Brain microvascular endothelial cell (primary cell): Measurements from ENCODE around the gene RAMP2.
"Not testable (repeated sequence)": the region's sequence is repeated elsewhere in the genome, so short reads cannot be mapped to it uniquely, and the experiment has no call there.

Source experiments
- DNase-seq: peaks from one replicate; pipeline ENCODE4 v3.0.0-alpha.2; 2020
- H3K27ac ChIP-seq: fragments of 250-450 bp; sonication (Bioruptor Pico); 2 replicates; pipeline ENCODE4 v1.5.1; 2020; ENCODE audit warnings: mild to moderate bottlenecking, moderate library complexity
- H3K27me3 ChIP-seq: fragments of 250-450 bp; sonication (Bioruptor Pico); replicated peaks from 2 replicates; pipeline ENCODE4 v1.5.1; 2020; ENCODE audit warnings: mild to moderate bottlenecking
- H3K36me3 ChIP-seq: fragments of 250-450 bp; sonication (Bioruptor Pico); replicated peaks from 2 replicates; pipeline ENCODE4 v1.5.1; 2020; ENCODE audit warnings: mild to moderate bottlenecking
- H3K4me3 ChIP-seq: 2 replicates; pipeline ENCODE4 v1.5.1; 2011; ENCODE audit warnings: low read depth, mild to moderate bottlenecking, control low read depth, low read length, moderate library complexity
- CTCF ChIP-seq: IDR thresholded peaks from 2 replicates; pipeline ENCODE4 v1.5.1; 2011; ENCODE audit warnings: low read depth, mild to moderate bottlenecking, moderate library complexity, low read length, control low read depth, inconsistent platforms; ENCODE audit errors: missing control alignments
- in situ Hi-C: cut with HindIII; loops from 2 replicates; pipeline ENCODE4 v1.10.0; 2017; ENCODE audit warnings: low sequenced_read_pairs, low pct_ligation_motif_present

The RAMP2 gene

GRCh38 chr17:42766124-42766523, 5.1 kb downstream of the RAMP2 start:
- Histone ChIP-seq H3K36me3 (no peaks in the 10 kb centered on the region), H3K27me3 (peaks cover 7% of the 10 kb centered on the region), H3K4me3 (no peak overlapping the region), H3K27ac (no peak overlapping the region)
- in situ Hi-C loops: no loop called here
- no peak for DNase-seq
- TF ChIP-seq CTCF: no peak

GRCh38 chr17:42767512-42767911, 6.5 kb downstream of the RAMP2 start:
- no peak for DNase-seq
- no peak for TF ChIP-seq CTCF
- in situ Hi-C loops: no loop called here
- H3K27me3 ChIP-seq: no peaks in the 10 kb centered on the region
- H3K27ac ChIP-seq: no peak overlapping the region
- H3K36me3 ChIP-seq: no peaks in the 10 kb centered on the region
- no peak overlapping the region for H3K4me3 ChIP-seq

GRCh38 chr17:42768006-42768405, 7.0 kb downstream of the RAMP2 start:
- DNase-seq, H3K36me3 ChIP-seq, H3K27me3 ChIP-seq, H3K27ac ChIP-seq, in situ Hi-C loops, H3K4me3 ChIP-seq: not testable (repeated sequence)

GRCh38 chr17:42769964-42770363, 8.9 kb downstream of the RAMP2 start:
- DNase-seq, H3K4me3 ChIP-seq, in situ Hi-C loops, H3K36me3 ChIP-seq, H3K27ac ChIP-seq, H3K27me3 ChIP-seq: not testable (repeated sequence)

- TF ChIP-seq CTCF: no peak
- in situ Hi-C loops: no loop called here
- Histone ChIP-seq H3K27ac (peak overlapping the region; percentile 58), H3K36me3 (no peaks in the 10 kb centered on the region), H3K4me3 (peak overlapping the region; percentile 94), H3K27me3 (no peaks in the 10 kb centered on the region)
- DNase-seq: no peak
Measured at GRCh38 chr17:42772945-42773289, 11.9 kb downstream of the RAMP2 start.

- Histone ChIP-seq H3K27me3 (no peaks in the 10 kb centered on the region), H3K27ac (peak within 1 kb of the TSS; percentile 58), H3K36me3 (no peaks in the 10 kb centered on the region), H3K4me3 (peak within 1 kb of the TSS; percentile 94)
- peak; percentile 68 for DNase-seq
- peak; percentile 39 for TF ChIP-seq CTCF
- in situ Hi-C loops: no loop called here
Measured at GRCh38 chr17:42773290-42774035, 12.4 kb downstream of the RAMP2 start, which contains the start of gene VPS25. Gene VPS25, plus strand, starts transcription at chr17:42773449. Its CDS starts 27 bp downstream, at chr17:42773476.
